ENCODE results near the gene AGAP6. TPM values are rescaled to one million over a fixed set of nuclear protein-coding genes. Genes with fewer than 3 reads are reported as not detected.
"Not testable (repeated sequence)": the region's sequence is repeated elsewhere in the genome, so short reads cannot be mapped to it uniquely, and the experiment has no call there.

The AGAP6 gene
- total RNA-seq (2021; ENCODE audit: unreplicated experiment) (14.4 TPM), Bru-seq, nascent RNA (percentile 87 among the genes with signal in this experiment), BruChase-seq, experiment 1, labeled RNA remaining after a 2-hour chase (percentile 94 among the genes with signal in this experiment), BruChase-seq, experiment 2, labeled RNA remaining after a 6-hour chase (percentile 86 among the genes with signal in this experiment)
- 11.3 TPM for polyA plus RNA-seq (2012; ENCODE audit: insufficient read length)
- long read RNA-seq, partial matches to known transcripts, result 18 of 28 reads
- long read RNA-seq, other reads (novel, unspliced or antisense), result 9 of 28 reads

DNA sequence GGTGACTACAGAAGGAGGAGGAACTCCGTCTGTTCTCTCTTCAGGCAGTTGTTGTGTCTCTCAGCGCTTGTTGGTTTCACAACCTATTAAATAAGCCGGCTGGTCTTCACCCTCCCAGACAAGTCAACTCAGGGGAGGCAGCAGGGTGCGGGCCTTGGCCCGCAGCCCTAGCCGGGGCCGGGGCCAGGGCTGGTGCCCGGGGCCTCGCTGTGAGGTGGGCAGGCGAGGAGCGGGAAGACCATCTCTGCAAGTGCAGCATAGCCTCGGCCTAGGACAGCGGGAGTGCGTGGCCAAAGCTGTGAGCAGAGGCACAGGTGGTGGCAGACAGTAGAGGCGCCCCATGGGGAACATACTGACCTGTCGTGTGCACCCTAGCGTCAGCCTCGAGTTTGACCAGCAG is at the start of gene AGAP6:
TSS of gene AGAP6 (plus strand) at position 31 of the 400 bp plus-strand sequence. CDS start at position 341, 310 bp downstream.
- intact Hi-C loops (cut with micrococcal nuclease; ENCODE audit: unreplicated experiment); BruUV-seq (replicated peaks); H3K4me1 ChIP-seq (ENCODE audit: control insufficient read depth, insufficient read depth, low read length); H3K36me3 ChIP-seq (ENCODE audit: control insufficient read depth, insufficient read depth, low read length); H3K4me3 ChIP-seq (ENCODE audit: low read depth in 2 of 2, low read length in 2 of 2); in situ Hi-C loops (cut with HindIII; ENCODE audit: low pct_unique_long_range_greater_than_20kb, low sequenced_read_pairs); CTCF ChIA-PET; H3K27ac ChIP-seq (ENCODE audit: low read length); POLR2A ChIA-PET; DNase-seq (ENCODE audit: low read depth, low spot score); ATAC-seq; H3K9me3 ChIP-seq (ENCODE audit: control insufficient read depth, insufficient read depth, low read depth, low read length); H3K27me3 ChIP-seq (ENCODE audit: control insufficient read depth, insufficient read depth, low read length): not testable (repeated sequence)

GRCh38 chr10:49941447-49942338 is 46.5 kb upstream of the AGAP6 start, which contains the start of the genes PARG and TIMM23B:
TSS of gene PARG (minus strand) at chr10:49942027. CDS start at chr10:49941725, 302 bp downstream.
TSS of gene TIMM23B (plus strand) at chr10:49942053. CDS start at chr10:49942195, 142 bp downstream.
- DNase-seq (ENCODE audit: low read depth, low spot score); H3K4me1 ChIP-seq (ENCODE audit: control insufficient read depth, insufficient read depth, low read length); H3K36me3 ChIP-seq (ENCODE audit: control insufficient read depth, insufficient read depth, low read length); H3K9me3 ChIP-seq (ENCODE audit: control insufficient read depth, insufficient read depth, low read depth, low read length); H3K27me3 ChIP-seq (ENCODE audit: control insufficient read depth, insufficient read depth, low read length); intact Hi-C loops (cut with micrococcal nuclease; ENCODE audit: unreplicated experiment); in situ Hi-C loops (cut with HindIII; ENCODE audit: low pct_unique_long_range_greater_than_20kb, low sequenced_read_pairs); POLR2A ChIA-PET: not testable (repeated sequence)
- TF ChIP-seq POLR2AphosphoS5 (IDR thresholded peaks at IDR 0.05; ENCODE audit: low read depth, low read length) (peak; percentile 84), TCF7L2 (IDR thresholded peaks at IDR 0.05; ENCODE audit: low read depth, low read length) (peak; percentile 63; the same call in 1 of the 2 replicates), SIN3A (IDR thresholded peaks at IDR 0.05; ENCODE audit: borderline replicate concordance, insufficient read depth, low read depth, low read length) (0 out of 2 replicates have a peak, but pooled peaks have one; percentile 85)
- TSS peak; percentile 78 for BruUV-seq (replicated peaks)
- CTCF ChIA-PET, result interaction anchor here (0.7 kb wide), 1 partner anchor 135 kb away, joined by 3 read pairs; no protein-coding TSS in a partner anchor
- peak within 1 kb of the TSS; percentile 95 for H3K27ac ChIP-seq (ENCODE audit: low read length)
- ATAC-seq, result peak; percentile 94
- H3K4me3 ChIP-seq (ENCODE audit: low read depth in 2 of 2, low read length in 2 of 2), result peak within 1 kb of the TSS; percentile 89 to 95

- intact Hi-C loops (cut with micrococcal nuclease; ENCODE audit: unreplicated experiment); POLR2A ChIA-PET; H3K36me3 ChIP-seq (ENCODE audit: control insufficient read depth, insufficient read depth, low read length); in situ Hi-C loops (cut with HindIII; ENCODE audit: low pct_unique_long_range_greater_than_20kb, low sequenced_read_pairs); H3K27me3 ChIP-seq (ENCODE audit: control insufficient read depth, insufficient read depth, low read length); H3K9me3 ChIP-seq (ENCODE audit: control insufficient read depth, insufficient read depth, low read depth, low read length); DNase-seq (ENCODE audit: low read depth, low spot score); H3K4me1 ChIP-seq (ENCODE audit: control insufficient read depth, insufficient read depth, low read length): not testable (repeated sequence)
- TSS peak; percentile 85 for BruUV-seq (replicated peaks)
- peak; percentile 14; the same call in 1 of the 2 replicates for ATAC-seq
- Histone ChIP-seq H3K27ac (ENCODE audit: low read length) (peak overlapping the region; percentile 95), H3K4me3 (ENCODE audit: low read depth in 2 of 2, low read length in 2 of 2) (peak overlapping the region; percentile 89 to 95)
- CTCF ChIA-PET, result interaction anchor here (0.7 kb wide), 1 partner anchor 134 kb away, joined by 3 read pairs; no protein-coding TSS in a partner anchor
Measured at GRCh38 chr10:49942339-49942705, 45.9 kb upstream of the AGAP6 start.

GRCh38 chr10:49943607-49944006 is 44.6 kb upstream of the AGAP6 start:
- intact Hi-C loops (cut with micrococcal nuclease; ENCODE audit: unreplicated experiment); H3K36me3 ChIP-seq (ENCODE audit: control insufficient read depth, insufficient read depth, low read length): not testable (repeated sequence)

GRCh38 chr10:49948142-49948541 is 40.1 kb upstream of the AGAP6 start:
- H3K27ac ChIP-seq (ENCODE audit: low read length); intact Hi-C loops (cut with micrococcal nuclease; ENCODE audit: unreplicated experiment); H3K27me3 ChIP-seq (ENCODE audit: control insufficient read depth, insufficient read depth, low read length); ATAC-seq; in situ Hi-C loops (cut with HindIII; ENCODE audit: low pct_unique_long_range_greater_than_20kb, low sequenced_read_pairs); CTCF ChIA-PET; H3K36me3 ChIP-seq (ENCODE audit: control insufficient read depth, insufficient read depth, low read length); H3K4me3 ChIP-seq (ENCODE audit: low read depth in 2 of 2, low read length in 2 of 2); H3K4me1 ChIP-seq (ENCODE audit: control insufficient read depth, insufficient read depth, low read length); H3K9me3 ChIP-seq (ENCODE audit: control insufficient read depth, insufficient read depth, low read depth, low read length); DNase-seq (ENCODE audit: low read depth, low spot score); POLR2A ChIA-PET; BruUV-seq (replicated peaks): not testable (repeated sequence)

More at GRCh38 chr10:49943607-49944006, 44.6 kb upstream of the AGAP6 start:
- DNase-seq (ENCODE audit: low read depth, low spot score); H3K9me3 ChIP-seq (ENCODE audit: control insufficient read depth, insufficient read depth, low read depth, low read length); H3K4me3 ChIP-seq (ENCODE audit: low read depth in 2 of 2, low read length in 2 of 2); POLR2A ChIA-PET; BruUV-seq (replicated peaks); H3K4me1 ChIP-seq (ENCODE audit: control insufficient read depth, insufficient read depth, low read length); ATAC-seq; H3K27ac ChIP-seq (ENCODE audit: low read length); in situ Hi-C loops (cut with HindIII; ENCODE audit: low pct_unique_long_range_greater_than_20kb, low sequenced_read_pairs); CTCF ChIA-PET; H3K27me3 ChIP-seq (ENCODE audit: control insufficient read depth, insufficient read depth, low read length): not testable (repeated sequence)

DNA sequence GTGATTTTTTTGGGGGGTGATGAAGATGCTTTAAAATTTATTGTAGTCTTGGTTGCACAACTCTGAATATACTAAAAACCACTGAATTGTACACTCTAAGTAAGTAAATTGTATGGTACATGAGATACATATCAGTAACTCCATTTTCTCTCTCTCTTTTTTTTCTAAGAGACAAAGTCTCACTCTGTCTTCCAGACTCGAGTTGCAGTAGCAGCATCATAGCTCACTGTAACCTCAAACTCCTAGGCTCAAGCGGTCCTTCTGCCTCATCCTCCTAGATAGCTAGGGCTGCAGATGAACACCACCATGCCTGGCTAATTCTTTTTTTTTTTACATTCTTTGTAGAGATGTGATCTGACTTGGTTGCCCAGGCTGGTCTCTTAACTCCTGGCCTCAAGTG is 39.5 kb upstream of the AGAP6 start:
- BruUV-seq (replicated peaks); H3K4me3 ChIP-seq (ENCODE audit: low read depth in 2 of 2, low read length in 2 of 2); H3K9me3 ChIP-seq (ENCODE audit: control insufficient read depth, insufficient read depth, low read depth, low read length); H3K27ac ChIP-seq (ENCODE audit: low read length); intact Hi-C loops (cut with micrococcal nuclease; ENCODE audit: unreplicated experiment); DNase-seq (ENCODE audit: low read depth, low spot score); CTCF ChIA-PET; H3K27me3 ChIP-seq (ENCODE audit: control insufficient read depth, insufficient read depth, low read length); in situ Hi-C loops (cut with HindIII; ENCODE audit: low pct_unique_long_range_greater_than_20kb, low sequenced_read_pairs); H3K4me1 ChIP-seq (ENCODE audit: control insufficient read depth, insufficient read depth, low read length); POLR2A ChIA-PET; H3K36me3 ChIP-seq (ENCODE audit: control insufficient read depth, insufficient read depth, low read length): not testable (repeated sequence)
- ATAC-seq, result 0 out of 2 replicates have a peak, but pooled peaks have one; percentile 56
